NT2/D1 (cell line): ENCODE measurements around the gene PRSS48.

Experiments
- YY1 ChIP-seq: IDR thresholded peaks from 2 replicates; pipeline ENCODE4 v1.6.1; 2011; ENCODE audit not compliant: insufficient read length, insufficient read depth
- ZNF274 ChIP-seq: IDR thresholded peaks from 2 replicates; pipeline ENCODE4 v1.6.1; 2011; ENCODE audit warnings: mild to moderate bottlenecking, low read depth, low read length

- TF ChIP-seq ZNF274 (no peak), YY1 (no peak)
Observed at GRCh38 chr4:151340751-151341385, 63.9 kb downstream of the PRSS48 start.
